Mammary epithelial cell (primary cell): ENCODE measurements around the gene NELFB.

Experiments
- CTCF ChIP-seq, 2 donors: IDR thresholded peaks in 1 of 2; conservative IDR thresholded peaks in 1 of 2; 2 replicates each; pipeline ENCODE4 v1.5.1; 2011 to 2012; ENCODE audit warnings: inconsistent platforms in 2 of 2, low read length in 2 of 2, mild to moderate bottlenecking in 2 of 2, control low read depth in 1 of 2, low read depth in 1 of 2; ENCODE audit not compliant: insufficient read depth in 1 of 2; ENCODE audit errors: extremely low read depth in 1 of 2
- EZH2 ChIP-seq: IDR thresholded peaks from 2 replicates; pipeline ENCODE4 v1.6.1; 2012; ENCODE audit warnings: low read length, inconsistent platforms, borderline replicate concordance

DNA sequence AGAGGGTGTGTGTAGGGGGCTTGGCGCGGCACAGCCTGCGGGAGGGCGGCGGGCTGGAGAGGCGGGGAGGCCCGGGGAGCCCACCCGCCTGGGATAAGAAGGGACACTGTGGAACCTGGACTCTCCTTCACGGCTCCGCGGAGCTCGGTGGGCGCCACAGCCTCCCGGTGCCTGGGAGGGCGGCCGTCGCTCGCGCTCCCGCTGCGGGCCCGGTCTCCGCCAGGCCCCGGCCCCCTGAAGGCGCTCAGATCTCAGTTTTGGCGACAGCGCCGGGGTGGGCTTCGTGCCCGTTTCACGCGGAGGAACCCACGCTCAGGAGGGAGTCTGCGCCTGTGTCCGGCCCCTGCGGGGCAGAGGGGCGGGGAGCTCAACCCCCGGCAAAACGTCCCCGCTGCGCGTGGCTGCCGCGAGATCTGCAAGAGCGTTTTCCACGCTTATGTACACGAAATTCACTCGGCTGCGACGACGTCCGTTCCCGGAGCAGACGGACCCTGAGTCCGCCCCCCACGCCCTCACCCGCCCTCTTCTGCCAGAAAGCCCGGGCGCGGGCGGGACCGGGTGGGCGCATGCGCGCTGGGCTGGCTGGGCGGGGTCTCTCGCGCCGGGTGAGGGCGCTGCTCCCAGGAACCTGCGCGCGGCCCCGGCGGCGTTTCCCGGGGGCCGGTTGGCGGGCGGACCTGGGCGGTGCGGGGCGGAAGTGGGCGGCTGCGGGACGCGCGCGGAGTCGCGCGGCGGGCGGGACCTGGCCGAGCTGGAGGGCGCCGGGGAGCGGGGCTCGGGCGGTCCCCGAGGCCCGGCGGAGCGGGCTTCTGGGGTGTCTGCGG lies at the start of gene NELFB:
- no peak for TF ChIP-seq CTCF (conservative IDR thresholded peaks at IDR 0.05 in 1 of 2, IDR thresholded peaks at IDR 0.05 in 1 of 2; ENCODE audit: extremely low read depth in 1 of 2, insufficient read depth in 1 of 2, low read depth in 1 of 2, low read length in 2 of 2)
- TF ChIP-seq EZH2: no peak
